ENCODE data around the gene DLX2. TPM values are rescaled to one million over a fixed set of nuclear protein-coding genes. Genes with fewer than 3 reads are reported as not detected.
A peak's percentile ranks its signal among the peaks of the same experiment; 100 is the strongest.

DLX2 gene
- total and polyA plus RNA-seq, 2 of the 13 experiments (the other 11 are each of a cell fraction or from before 2014, with no cell fraction given): 0.07 to 0.15 TPM

GRCh38 chr2:172086241-172087206 lies 16.2 kb downstream of the DLX2 start (continued):
- no peak for TF ChIP-seq ZBTB40 (IDR thresholded peaks at IDR 0.05)
- 0 out of 2 replicates have a peak, but pooled peaks have one; percentile 25 for TF ChIP-seq ZBTB40 (CRISPR knock-in tag; IDR thresholded peaks at IDR 0.05)
- no peak for TF ChIP-seq ZNF136 (CRISPR knock-in tag; IDR thresholded peaks at IDR 0.05; ENCODE audit: low read depth)
- TF ChIP-seq MTA1 (CRISPR knock-in tag; IDR thresholded peaks at IDR 0.05; ENCODE audit: borderline replicate concordance): peak; percentile 64; the same call in 1 of the 2 replicates
- no peak for TF ChIP-seq RORA (CRISPR knock-in tag; IDR thresholded peaks at IDR 0.05)
- peak; percentile 17; the same call in 1 of the 2 replicates for TF ChIP-seq MAX (IDR thresholded peaks at IDR 0.05)
- peak; percentile 42; the same call in 1 of the 2 replicates for TF ChIP-seq ZNF574 (CRISPR knock-in tag; IDR thresholded peaks at IDR 0.05)
- TF ChIP-seq SPEN (CRISPR knock-in tag; IDR thresholded peaks at IDR 0.05; ENCODE audit: low read depth): no peak
- TF ChIP-seq SKIL (CRISPR knock-in tag; IDR thresholded peaks at IDR 0.05; ENCODE audit: borderline replicate concordance): no peak
- no peak for TF ChIP-seq MAZ (IDR thresholded peaks at IDR 0.05; ENCODE audit: borderline replicate concordance, low read depth, low read length)
- 0 out of 2 replicates have a peak, but pooled peaks have one; percentile 32 for TF ChIP-seq MAZ (CRISPR knock-in tag; IDR thresholded peaks at IDR 0.05; ENCODE audit: low read depth)
- TF ChIP-seq THAP7 (CRISPR knock-in tag; IDR thresholded peaks at IDR 0.05): no peak
